SK-N-SH treated with all-trans-retinoic acid at 6 μM for 48 hours (cell line): ENCODE results near the gene ATXN10.

Experiments used
- ZC3H10 ChIP-seq: fragments of 250-450 bp; sonication (Bioruptor Pico); IDR thresholded peaks from 2 replicates; pipeline ENCODE4 v1.5.1; 2021; ENCODE audit warnings: mild to moderate bottlenecking, moderate library complexity
- ZFP30 ChIP-seq: fragments of 450-650 bp; formaldehyde crosslinking; IDR thresholded peaks from 2 replicates; pipeline ENCODE4 v1.5.0; 2022; ENCODE audit warnings: mild to moderate bottlenecking, moderate library complexity
- TF ChIP-seq, protein P1 (sequence below): fragments of 250-450 bp; sonication (Bioruptor Pico); IDR thresholded peaks from 2 replicates; pipeline ENCODE4 v1.5.1; 2020; ENCODE audit warnings: low read depth, mild to moderate bottlenecking, moderate library complexity
- TF ChIP-seq, protein P2 (sequence below): fragments of 250-450 bp; sonication (Bioruptor Pico); IDR thresholded peaks from 2 replicates; pipeline ENCODE4 v1.8.0; 2020; ENCODE audit warnings: mild to moderate bottlenecking, moderate library complexity, borderline replicate concordance

DNA sequence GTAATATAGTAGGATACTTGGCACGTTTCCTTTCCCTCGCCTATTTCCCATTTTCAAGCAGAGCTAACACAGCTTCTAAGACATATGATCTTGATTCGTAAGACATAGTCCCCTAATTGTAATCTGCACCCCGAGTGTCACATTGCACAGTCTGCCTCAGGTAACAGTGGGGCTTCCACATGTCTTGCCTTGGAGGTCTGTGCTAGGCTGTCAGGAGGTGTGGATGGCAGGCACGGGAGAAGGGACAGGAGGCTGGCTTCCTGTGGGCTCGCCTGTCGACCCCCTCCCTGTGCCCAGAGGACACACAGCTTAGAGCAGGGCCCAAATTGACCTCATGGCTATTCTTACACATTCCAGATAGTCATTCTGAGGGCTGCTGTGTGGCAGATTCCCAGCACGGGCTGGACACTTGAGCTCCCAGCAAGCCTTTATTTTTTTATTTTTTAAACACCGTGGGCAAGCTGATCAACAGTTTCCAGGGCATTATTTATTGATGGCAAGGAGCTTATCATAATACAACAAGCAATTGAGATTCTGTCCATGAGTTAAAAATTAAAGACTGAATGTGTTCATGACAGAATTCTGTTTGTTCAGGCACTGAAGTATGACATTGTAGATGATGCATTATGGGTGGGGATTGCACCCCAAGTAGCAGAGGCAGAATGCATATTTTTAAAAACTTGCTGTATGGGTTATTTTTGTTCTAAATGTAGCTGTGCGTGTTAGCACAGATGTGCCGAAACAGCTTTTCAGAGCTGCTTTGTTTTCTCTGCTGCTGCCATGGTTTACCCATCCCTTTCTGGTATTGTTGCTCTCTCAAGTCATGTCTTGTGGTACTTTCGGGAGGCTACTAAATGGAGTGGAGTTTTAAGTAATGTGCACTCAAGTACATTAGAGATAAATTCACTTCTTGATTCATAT lies 113.0 kb downstream of the ATXN10 start:
- TF ChIP-seq, protein P1, sequence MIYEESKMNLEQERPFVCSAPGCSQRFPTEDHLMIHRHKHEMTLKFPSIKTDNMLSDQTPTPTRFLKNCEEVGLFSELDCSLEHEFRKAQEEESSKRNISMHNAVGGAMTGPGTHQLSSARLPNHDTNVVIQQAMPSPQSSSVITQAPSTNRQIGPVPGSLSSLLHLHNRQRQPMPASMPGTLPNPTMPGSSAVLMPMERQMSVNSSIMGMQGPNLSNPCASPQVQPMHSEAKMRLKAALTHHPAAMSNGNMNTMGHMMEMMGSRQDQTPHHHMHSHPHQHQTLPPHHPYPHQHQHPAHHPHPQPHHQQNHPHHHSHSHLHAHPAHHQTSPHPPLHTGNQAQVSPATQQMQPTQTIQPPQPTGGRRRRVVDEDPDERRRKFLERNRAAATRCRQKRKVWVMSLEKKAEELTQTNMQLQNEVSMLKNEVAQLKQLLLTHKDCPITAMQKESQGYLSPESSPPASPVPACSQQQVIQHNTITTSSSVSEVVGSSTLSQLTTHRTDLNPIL (CRISPR knock-in tag), result no peak
- TF ChIP-seq, protein P2, sequence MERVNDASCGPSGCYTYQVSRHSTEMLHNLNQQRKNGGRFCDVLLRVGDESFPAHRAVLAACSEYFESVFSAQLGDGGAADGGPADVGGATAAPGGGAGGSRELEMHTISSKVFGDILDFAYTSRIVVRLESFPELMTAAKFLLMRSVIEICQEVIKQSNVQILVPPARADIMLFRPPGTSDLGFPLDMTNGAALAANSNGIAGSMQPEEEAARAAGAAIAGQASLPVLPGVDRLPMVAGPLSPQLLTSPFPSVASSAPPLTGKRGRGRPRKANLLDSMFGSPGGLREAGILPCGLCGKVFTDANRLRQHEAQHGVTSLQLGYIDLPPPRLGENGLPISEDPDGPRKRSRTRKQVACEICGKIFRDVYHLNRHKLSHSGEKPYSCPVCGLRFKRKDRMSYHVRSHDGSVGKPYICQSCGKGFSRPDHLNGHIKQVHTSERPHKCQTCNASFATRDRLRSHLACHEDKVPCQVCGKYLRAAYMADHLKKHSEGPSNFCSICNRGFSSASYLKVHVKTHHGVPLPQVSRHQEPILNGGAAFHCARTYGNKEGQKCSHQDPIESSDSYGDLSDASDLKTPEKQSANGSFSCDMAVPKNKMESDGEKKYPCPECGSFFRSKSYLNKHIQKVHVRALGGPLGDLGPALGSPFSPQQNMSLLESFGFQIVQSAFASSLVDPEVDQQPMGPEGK (CRISPR knock-in tag), result no peak
- no peak for TF ChIP-seq ZFP30 (CRISPR knock-in tag)
- no peak for TF ChIP-seq ZC3H10 (CRISPR knock-in tag)
